ENCODE results near the gene PRKAR2B. TPM values are rescaled to one million over a fixed set of nuclear protein-coding genes. Genes with fewer than 3 reads are reported as not detected.

PRKAR2B gene
- total and polyA plus RNA-seq, 11 donors: 7.0 to 50.6 (median 18.5) TPM

DNA sequence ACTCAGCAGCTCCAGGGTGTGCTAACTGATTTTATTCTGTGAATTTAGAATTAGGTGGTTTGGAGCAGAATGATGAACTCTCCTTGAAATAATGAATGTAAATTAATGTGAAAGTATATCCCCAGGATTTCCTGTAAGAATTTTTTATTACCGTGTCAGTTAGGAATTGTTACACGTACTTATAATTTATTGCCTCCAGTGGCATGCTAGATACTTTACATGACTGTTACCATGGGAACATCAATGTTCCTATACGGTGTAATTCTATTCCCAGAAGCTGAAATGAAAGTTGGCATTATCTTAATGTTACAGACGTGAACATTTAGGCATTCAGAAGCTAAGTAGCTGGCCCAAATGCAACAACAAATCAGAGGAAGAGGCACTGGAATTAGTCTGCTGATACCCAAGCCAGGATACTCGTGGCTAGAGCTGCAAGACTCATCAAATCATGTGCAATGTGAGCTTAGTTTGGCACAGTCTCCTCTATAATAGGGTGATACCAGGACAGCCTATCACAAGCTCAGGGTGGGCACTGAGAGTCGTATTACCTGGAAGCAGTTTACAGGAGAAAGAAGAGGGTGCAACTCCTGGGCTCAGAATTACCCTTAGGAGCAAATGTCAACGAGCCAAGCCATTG, 30.0 kb upstream of the PRKAR2B start:
- TF ChIP-seq, protein P1, sequence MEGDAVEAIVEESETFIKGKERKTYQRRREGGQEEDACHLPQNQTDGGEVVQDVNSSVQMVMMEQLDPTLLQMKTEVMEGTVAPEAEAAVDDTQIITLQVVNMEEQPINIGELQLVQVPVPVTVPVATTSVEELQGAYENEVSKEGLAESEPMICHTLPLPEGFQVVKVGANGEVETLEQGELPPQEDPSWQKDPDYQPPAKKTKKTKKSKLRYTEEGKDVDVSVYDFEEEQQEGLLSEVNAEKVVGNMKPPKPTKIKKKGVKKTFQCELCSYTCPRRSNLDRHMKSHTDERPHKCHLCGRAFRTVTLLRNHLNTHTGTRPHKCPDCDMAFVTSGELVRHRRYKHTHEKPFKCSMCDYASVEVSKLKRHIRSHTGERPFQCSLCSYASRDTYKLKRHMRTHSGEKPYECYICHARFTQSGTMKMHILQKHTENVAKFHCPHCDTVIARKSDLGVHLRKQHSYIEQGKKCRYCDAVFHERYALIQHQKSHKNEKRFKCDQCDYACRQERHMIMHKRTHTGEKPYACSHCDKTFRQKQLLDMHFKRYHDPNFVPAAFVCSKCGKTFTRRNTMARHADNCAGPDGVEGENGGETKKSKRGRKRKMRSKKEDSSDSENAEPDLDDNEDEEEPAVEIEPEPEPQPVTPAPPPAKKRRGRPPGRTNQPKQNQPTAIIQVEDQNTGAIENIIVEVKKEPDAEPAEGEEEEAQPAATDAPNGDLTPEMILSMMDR (IDR thresholded peaks at IDR 0.05): no peak
- no peak for TF ChIP-seq POLR2A (IDR thresholded peaks at IDR 0.05)
- Histone ChIP-seq H3K36me3 (no peaks in the 10 kb centered on the region), H3K9me3 (no peaks in the 10 kb centered on the region), H3K4me1 (peaks cover 0 to 11% (median 2%) of the 10 kb centered on the region in 12 donors), H3K4me3 (peak overlapping the region in 1 of 12 donors; percentile 6), H3K27me3 (no peaks in the 10 kb centered on the region), H3K27ac (peak overlapping the region in 6 of 12 donors; percentile 15 to 68 (median 44))
- 22 to 29% (median 28%) methylated on average over 7 of the region's 7 CpGs for WGBS, 4 donors
- intact Hi-C loops (cut with DNase I): no loop called here
- ATAC-seq (peak; percentile 91 to 98 (median 94)), DNase-seq (peak in 3 of 5 donors; percentile 33 to 47 (median 39))

DNA sequence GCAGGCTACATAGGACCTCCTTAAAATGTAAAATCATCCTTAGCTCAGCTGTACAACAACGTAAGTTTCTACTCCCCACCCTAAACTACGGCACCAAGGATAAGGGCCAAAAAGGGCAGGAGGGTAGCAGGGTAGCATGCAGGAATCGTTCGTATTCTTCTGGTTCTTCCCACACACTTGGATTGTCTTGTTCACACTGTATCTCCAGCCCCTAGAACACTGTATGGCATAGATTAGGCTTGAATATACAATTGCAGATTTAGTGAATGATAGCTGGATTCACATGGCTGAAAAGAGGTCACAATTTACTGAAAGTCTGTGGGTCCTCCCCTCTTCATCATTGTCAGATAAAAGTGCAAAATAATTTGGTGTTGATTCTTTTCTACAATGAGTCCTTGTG, 28.2 kb upstream of the PRKAR2B start:
- Histone ChIP-seq H3K4me1 (peaks cover 0 to 4% (median 0%) of the 10 kb centered on the region in 12 donors), H3K27ac (no peak overlapping the region), H3K4me3 (no peak overlapping the region), H3K9me3 (no peaks in the 10 kb centered on the region), H3K36me3 (no peaks in the 10 kb centered on the region), H3K27me3 (no peaks in the 10 kb centered on the region)
- no peak for ATAC-seq
- WGBS, 4 donors: 67 to 91% (median 80%) methylated on average over 4 of the region's 4 CpGs
- intact Hi-C loops (cut with DNase I): no loop called here
- TF ChIP-seq, protein P1 (IDR thresholded peaks at IDR 0.05): no peak
- TF ChIP-seq POLR2A (IDR thresholded peaks at IDR 0.05): no peak
- no peak for DNase-seq

DNA sequence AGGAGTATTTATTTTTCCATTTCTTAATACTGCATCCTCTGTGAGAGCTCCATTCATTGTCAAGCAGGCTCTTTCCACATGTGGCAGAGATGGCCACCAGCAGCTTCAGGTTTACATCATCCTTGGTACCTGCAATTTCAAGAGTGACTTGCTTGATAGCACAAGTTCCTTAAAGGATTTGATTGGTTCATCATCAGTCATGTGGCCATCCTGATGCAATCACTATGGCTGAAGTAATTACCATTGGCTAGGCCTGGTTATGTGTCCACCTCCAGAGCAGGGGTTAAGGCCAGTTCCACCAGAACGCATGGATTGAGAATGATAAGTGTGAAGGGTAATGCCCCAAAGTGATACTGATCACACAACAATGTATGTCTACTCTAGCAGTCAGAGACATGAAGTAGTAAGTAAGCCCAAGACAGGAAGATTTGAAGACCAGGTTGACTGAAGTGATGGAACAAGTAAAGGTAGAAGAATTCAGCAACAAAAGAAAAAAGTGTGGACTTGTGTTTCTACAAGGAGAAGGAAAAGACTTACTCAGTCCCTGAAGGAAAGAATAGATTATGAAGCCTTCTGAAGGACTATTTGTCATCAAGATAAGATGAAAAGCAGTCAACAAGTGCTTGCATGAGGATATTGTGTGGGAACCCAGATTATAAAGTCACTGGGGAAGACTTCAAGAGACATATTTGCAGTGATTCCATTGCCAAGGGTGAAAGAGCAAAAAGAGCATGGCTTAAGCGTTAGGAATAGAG, 26.4 kb upstream of the PRKAR2B start:
- H3K27me3 ChIP-seq: no peaks in the 10 kb centered on the region
- peaks cover 0 to 9% (median 0%) of the 10 kb centered on the region in 12 donors for H3K9me3 ChIP-seq
- WGBS, 4 donors: 71 to 80% (median 77%) methylated on average over 2 of the region's 2 CpGs
- H3K4me3 ChIP-seq: no peak overlapping the region
- ATAC-seq: no peak
- no peak for DNase-seq
- peaks cover 0 to 4% (median 0%) of the 10 kb centered on the region in 12 donors for H3K4me1 ChIP-seq
- TF ChIP-seq POLR2A (IDR thresholded peaks at IDR 0.05): no peak
- TF ChIP-seq, protein P1 (IDR thresholded peaks at IDR 0.05): no peak
- H3K36me3 ChIP-seq: no peaks in the 10 kb centered on the region
- intact Hi-C loops (cut with DNase I): no loop called here
- no peak overlapping the region for H3K27ac ChIP-seq

DNA sequence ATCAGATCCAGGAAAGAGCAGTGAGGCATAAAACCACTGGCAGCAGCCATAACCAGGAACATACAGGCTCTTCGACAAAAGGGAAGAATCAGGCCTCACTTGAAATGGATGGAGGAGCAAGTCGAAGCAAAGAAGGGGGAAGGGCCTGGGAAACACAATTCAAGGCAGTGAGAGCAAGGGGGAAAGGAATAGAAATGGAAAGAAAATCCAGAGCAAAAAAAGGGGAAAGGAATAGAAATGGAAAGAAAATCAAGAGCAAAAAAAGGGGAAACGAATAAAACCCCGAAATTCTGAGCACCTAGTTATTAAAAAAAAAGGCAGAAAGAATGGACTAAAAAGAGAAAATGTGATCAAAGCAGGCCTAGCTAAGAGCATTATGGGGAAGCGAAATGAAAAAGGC, 24.1 kb upstream of the PRKAR2B start:
- WGBS, 4 donors: 88 to 90% (median 90%) methylated on average over 5 of the region's 5 CpGs
- peaks cover 0 to 17% (median 0%) of the 10 kb centered on the region in 12 donors for H3K9me3 ChIP-seq

More for the DNA sequence above, 24.1 kb upstream of the PRKAR2B start:
- no peak for TF ChIP-seq POLR2A (IDR thresholded peaks at IDR 0.05)
- TF ChIP-seq, protein P1 (IDR thresholded peaks at IDR 0.05): no peak
- no peaks in the 10 kb centered on the region for H3K27me3 ChIP-seq
- DNase-seq (no peak), ATAC-seq (no peak)
- intact Hi-C loops (cut with DNase I): no loop called here
- H3K36me3 ChIP-seq: no peaks in the 10 kb centered on the region
- H3K27ac ChIP-seq: no peak overlapping the region
- no peak overlapping the region for H3K4me3 ChIP-seq
- peaks cover 0 to 5% (median 0%) of the 10 kb centered on the region in 12 donors for H3K4me1 ChIP-seq

Data from heart left ventricle (tissue), 16 donors.